GM12873 (cell line): ENCODE data around the gene CAVIN1.

Experiments
- CTCF ChIP-seq: IDR thresholded peaks from 2 replicates; pipeline ENCODE4 v1.5.1; 2012; ENCODE audit warnings: low read depth, mild to moderate bottlenecking, moderate library complexity, low read length, control low read depth; ENCODE audit not compliant: insufficient read depth; ENCODE audit errors: missing control alignments

Gene CAVIN1

GRCh38 chr17:42405963-42406495, 17.0 kb downstream of the CAVIN1 start:
- peak; percentile 83 for TF ChIP-seq CTCF

- TF ChIP-seq CTCF, result no peak
Measured at GRCh38 chr17:42405076-42405475, 18.0 kb downstream of the CAVIN1 start.

- TF ChIP-seq CTCF, result no peak
Measured at GRCh38 chr17:42404326-42405055, 18.6 kb downstream of the CAVIN1 start.

- peak; percentile 61 for TF ChIP-seq CTCF
Measured at GRCh38 chr17:42403150-42403549, 19.9 kb downstream of the CAVIN1 start.

GRCh38 chr17:42402117-42402516, 20.9 kb downstream of the CAVIN1 start:
- TF ChIP-seq CTCF, result no peak

GRCh38 chr17:42399948-42400843, 22.9 kb downstream of the CAVIN1 start:
- TF ChIP-seq CTCF, result no peak

GRCh38 chr17:42399121-42399520, 23.9 kb downstream of the CAVIN1 start:
- no peak for TF ChIP-seq CTCF
